Stomach smooth muscle (tissue), 2 donors: ENCODE measurements around the gene FKBP2.

Experiments
- H3K27ac ChIP-seq: one replicate; pipeline ENCODE4 v1.7.0; 2013; ENCODE audit warnings: mild to moderate bottlenecking, low read length, inconsistent platforms
- H3K27me3 ChIP-seq, 2 donors: one replicate each; pipeline ENCODE4 v1.7.0; 2013; ENCODE audit warnings: low read length in 2 of 2; ENCODE audit not compliant: insufficient read depth in 2 of 2, control insufficient read depth in 1 of 2
- H3K36me3 ChIP-seq, 2 donors: one replicate each; pipeline ENCODE4 v1.7.0; 2013; ENCODE audit warnings: low read length in 2 of 2; ENCODE audit not compliant: control insufficient read depth in 2 of 2, insufficient read depth in 2 of 2
- H3K4me1 ChIP-seq: one replicate; pipeline ENCODE4 v1.7.0; 2013; ENCODE audit warnings: low read length; ENCODE audit not compliant: control insufficient read depth, insufficient read depth
- H3K4me3 ChIP-seq, 2 donors: one replicate each; pipeline ENCODE4 v1.7.0; 2013; ENCODE audit warnings: low read length in 2 of 2
- H3K9ac ChIP-seq, 2 donors: one replicate each; pipeline ENCODE4 v1.7.0; 2013; ENCODE audit warnings: low read length in 2 of 2, mild to moderate bottlenecking in 1 of 2
- H3K9me3 ChIP-seq, 2 donors: one replicate each; pipeline ENCODE4 v1.7.0; 2013; ENCODE audit warnings: low read length in 2 of 2; ENCODE audit not compliant: control insufficient read depth in 2 of 2
- donor health status: healthy.
- donor health status: Pancreatic carcinoma.

FKBP2 gene

DNA sequence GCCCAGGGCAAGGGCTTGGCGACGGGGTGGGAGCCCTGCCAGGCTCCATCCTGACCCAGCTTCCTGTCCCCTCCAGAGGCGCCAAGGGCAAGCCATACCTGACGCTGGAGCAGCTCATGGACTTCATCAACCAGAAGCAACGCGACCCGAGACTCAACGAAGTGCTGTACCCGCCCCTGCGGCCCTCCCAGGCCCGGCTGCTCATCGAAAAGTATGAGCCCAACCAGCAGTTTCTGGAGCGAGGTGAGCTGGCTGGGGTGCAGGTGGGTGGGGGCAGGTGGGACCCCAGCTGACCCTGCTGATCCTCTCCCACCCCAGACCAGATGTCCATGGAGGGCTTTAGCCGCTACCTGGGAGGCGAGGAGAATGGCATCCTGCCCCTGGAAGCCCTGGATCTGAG is 15.4 kb downstream of the FKBP2 start:
- Histone ChIP-seq H3K4me1 (peaks cover 21% of the 10 kb centered on the region), H3K36me3 (peaks cover 14 to 17% of the 10 kb centered on the region in 2 donors), H3K9me3 (no peaks in the 10 kb centered on the region)

GRCh38 chr11:64258356-64258755 is 17.5 kb downstream of the FKBP2 start:
- H3K9ac ChIP-seq: no peak overlapping the region
- H3K4me3 ChIP-seq: no peak overlapping the region
- H3K9me3 ChIP-seq: no peaks in the 10 kb centered on the region
- no peaks in the 10 kb centered on the region for H3K27me3 ChIP-seq
- no peak overlapping the region for H3K27ac ChIP-seq
- peaks cover 5% of the 10 kb centered on the region for H3K4me1 ChIP-seq
- H3K36me3 ChIP-seq: peaks cover 26 to 27% of the 10 kb centered on the region in 2 donors

More for the DNA sequence above, 15.4 kb downstream of the FKBP2 start:
- Histone ChIP-seq H3K4me3 (no peak overlapping the region), H3K9ac (no peak overlapping the region), H3K27ac (no peak overlapping the region), H3K27me3 (no peaks in the 10 kb centered on the region)

DNA sequence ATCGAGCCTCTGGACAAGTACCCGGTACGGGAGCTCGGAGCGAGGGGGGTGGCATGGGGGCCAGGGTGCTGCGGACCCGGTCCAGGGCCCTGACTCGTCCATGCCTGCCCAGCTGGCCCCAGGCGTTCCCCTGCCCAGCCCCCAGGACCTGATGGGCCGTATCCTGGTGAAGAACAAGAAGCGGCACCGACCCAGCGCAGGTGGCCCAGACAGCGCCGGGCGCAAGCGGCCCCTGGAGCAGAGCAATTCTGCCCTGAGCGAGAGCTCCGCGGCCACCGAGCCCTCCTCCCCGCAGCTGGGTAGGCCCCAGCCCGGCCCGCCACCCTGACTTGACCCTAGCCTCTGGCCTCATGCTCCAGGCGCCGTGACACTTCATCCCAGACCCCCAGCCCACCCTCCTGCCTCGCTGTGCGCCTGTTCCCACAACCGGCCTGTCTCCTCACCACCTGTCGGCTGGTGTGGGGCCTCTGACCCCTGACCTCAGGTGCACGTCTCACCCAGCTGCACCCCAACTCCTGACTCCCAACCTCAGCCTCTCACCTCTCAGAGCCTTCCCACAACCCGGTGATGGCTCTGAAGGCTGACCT is 18.1 kb downstream of the FKBP2 start:
- Histone ChIP-seq H3K36me3 (peaks cover 26 to 28% of the 10 kb centered on the region in 2 donors), H3K27ac (no peak overlapping the region), H3K27me3 (no peaks in the 10 kb centered on the region), H3K9ac (no peak overlapping the region), H3K4me3 (no peak overlapping the region), H3K9me3 (no peaks in the 10 kb centered on the region), H3K4me1 (no peaks in the 10 kb centered on the region)

GRCh38 chr11:64259533-64260067 is 18.7 kb downstream of the FKBP2 start:
- peaks cover 26 to 32% of the 10 kb centered on the region in 2 donors for H3K36me3 ChIP-seq

GRCh38 chr11:64260147-64260708 is 19.3 kb downstream of the FKBP2 start:
- H3K27me3 ChIP-seq: no peaks in the 10 kb centered on the region
- no peak overlapping the region for H3K27ac ChIP-seq
- H3K36me3 ChIP-seq: peaks cover 26 to 31% of the 10 kb centered on the region in 2 donors
- no peaks in the 10 kb centered on the region for H3K9me3 ChIP-seq
- H3K4me1 ChIP-seq: no peaks in the 10 kb centered on the region
- no peak overlapping the region for H3K9ac ChIP-seq
- no peak overlapping the region for H3K4me3 ChIP-seq

More at GRCh38 chr11:64259533-64260067, 18.7 kb downstream of the FKBP2 start:
- Histone ChIP-seq H3K4me3 (no peak overlapping the region), H3K9ac (no peak overlapping the region), H3K9me3 (no peaks in the 10 kb centered on the region), H3K4me1 (no peaks in the 10 kb centered on the region), H3K27me3 (no peaks in the 10 kb centered on the region), H3K27ac (no peak overlapping the region)

GRCh38 chr11:64261556-64262080 is 20.7 kb downstream of the FKBP2 start:
- Histone ChIP-seq H3K36me3 (peaks cover 18 to 33% of the 10 kb centered on the region in 2 donors), H3K27ac (no peak overlapping the region)

GRCh38 chr11:64262271-64263002 is 21.5 kb downstream of the FKBP2 start:
- Histone ChIP-seq H3K27me3 (no peaks in the 10 kb centered on the region), H3K4me1 (no peaks in the 10 kb centered on the region), H3K27ac (no peak overlapping the region), H3K9me3 (no peaks in the 10 kb centered on the region), H3K4me3 (no peak overlapping the region), H3K36me3 (peaks cover 17 to 32% of the 10 kb centered on the region in 2 donors), H3K9ac (no peak overlapping the region)

More at GRCh38 chr11:64261556-64262080, 20.7 kb downstream of the FKBP2 start:
- Histone ChIP-seq H3K9me3 (no peaks in the 10 kb centered on the region), H3K27me3 (no peaks in the 10 kb centered on the region), H3K4me3 (no peak overlapping the region), H3K9ac (no peak overlapping the region), H3K4me1 (no peaks in the 10 kb centered on the region)

DNA sequence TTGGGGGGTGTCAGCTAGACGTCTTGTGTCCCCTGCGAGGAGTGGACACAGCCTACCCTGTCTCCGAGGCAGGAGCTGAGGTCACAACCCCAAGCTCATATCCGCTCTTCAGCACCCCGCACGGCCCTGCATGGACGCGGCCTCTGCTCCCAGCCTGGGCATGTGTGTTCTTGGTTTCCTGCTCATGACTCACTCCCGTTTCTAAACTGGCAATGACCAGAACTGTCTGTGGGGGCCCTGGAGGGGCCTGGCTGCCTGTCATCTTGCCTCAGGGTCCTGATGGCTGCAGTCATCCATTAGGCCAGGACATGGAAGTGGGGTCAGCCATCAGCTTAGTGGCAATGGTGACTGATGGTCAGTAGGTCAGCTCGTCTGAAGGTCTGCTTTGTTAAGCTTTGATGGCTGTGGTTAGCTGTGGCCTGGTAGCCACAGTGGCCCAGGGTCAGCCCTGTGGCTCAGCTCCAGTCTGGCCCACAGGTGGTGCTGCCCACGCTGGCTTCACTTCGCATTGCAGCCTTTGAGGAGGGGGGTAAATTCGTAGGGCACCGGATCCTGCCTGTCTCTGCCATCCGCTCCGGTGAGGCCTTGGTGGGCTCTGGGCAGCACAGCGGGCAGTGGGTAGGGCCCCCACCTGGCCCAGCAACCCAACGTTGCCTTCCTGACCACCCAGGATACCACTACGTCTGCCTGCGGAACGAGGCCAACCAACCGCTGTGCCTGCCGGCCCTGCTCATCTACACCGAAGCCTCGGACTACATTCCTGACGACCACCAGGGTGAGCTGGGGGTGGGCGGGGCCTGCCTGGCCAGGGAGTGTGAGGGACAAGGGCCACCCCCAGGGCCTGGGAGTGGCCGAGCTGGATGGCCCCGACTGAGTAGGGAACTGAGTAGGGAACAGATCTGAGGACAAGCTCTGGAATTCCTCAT is 22.4 kb downstream of the FKBP2 start:
- peaks cover 8% of the 10 kb centered on the region for H3K4me1 ChIP-seq
- no peaks in the 10 kb centered on the region for H3K27me3 ChIP-seq
- peaks cover 15 to 32% of the 10 kb centered on the region in 2 donors for H3K36me3 ChIP-seq
- H3K9ac ChIP-seq: no peak overlapping the region
- H3K9me3 ChIP-seq: no peaks in the 10 kb centered on the region
- H3K4me3 ChIP-seq: no peak overlapping the region
- H3K27ac ChIP-seq: no peak overlapping the region

GRCh38 chr11:64263947-64264317 is 23.0 kb downstream of the FKBP2 start:
- Histone ChIP-seq H3K4me3 (no peak overlapping the region), H3K4me1 (peaks cover 14% of the 10 kb centered on the region), H3K27ac (no peak overlapping the region), H3K9me3 (no peaks in the 10 kb centered on the region), H3K9ac (no peak overlapping the region), H3K27me3 (no peaks in the 10 kb centered on the region), H3K36me3 (peaks cover 12 to 29% of the 10 kb centered on the region in 2 donors)

GRCh38 chr11:64264371-64264852 is 23.5 kb downstream of the FKBP2 start:
- Histone ChIP-seq H3K9ac (no peak overlapping the region), H3K27ac (no peak overlapping the region), H3K36me3 (peaks cover 12 to 27% of the 10 kb centered on the region in 2 donors), H3K27me3 (no peaks in the 10 kb centered on the region), H3K4me3 (no peak overlapping the region), H3K9me3 (no peaks in the 10 kb centered on the region), H3K4me1 (peaks cover 19% of the 10 kb centered on the region)
